HepG2 (cell line): ENCODE measurements around the gene KIAA0232. TPM values are rescaled to one million over a fixed set of nuclear protein-coding genes. Genes with fewer than 3 reads are reported as not detected.
A peak's percentile ranks its signal among the peaks of the same experiment; 100 is the strongest.

Experiments
- ARID4A ChIP-seq: sonication (generic); formaldehyde crosslinking; IDR thresholded peaks from 2 replicates; pipeline ENCODE4 v1.5.0; 2020; ENCODE audit warnings: mild to moderate bottlenecking, missing genetic modification reagents, borderline replicate concordance
- HNRNPK ChIP-seq: fragments of 200-400 bp; formaldehyde crosslinking; IDR thresholded peaks from 2 replicates; pipeline ENCODE4 v1.6.1; 2018; ENCODE audit warnings: low read length, low read depth, moderate library complexity, mild to moderate bottlenecking; ENCODE audit not compliant: poor library complexity, severe bottlenecking
- MAZ ChIP-seq, 2 experiments: sonication (generic) in 1 of 2; formaldehyde crosslinking in 1 of 2; IDR thresholded peaks; 2 replicates each; pipeline versions ENCODE4 v1.5.0 to v1.6.1; 2012 to 2020; ENCODE audit warnings: low read depth in 2 of 2, mild to moderate bottlenecking in 2 of 2, borderline replicate concordance in 1 of 2, improper control_type of control experiment in 1 of 2, low read length in 1 of 2, missing genetic modification reagents in 1 of 2, moderate library complexity in 1 of 2
- PAX8 ChIP-seq: sonication (generic); formaldehyde crosslinking; IDR thresholded peaks from 2 replicates; pipeline ENCODE4 v1.8.0; 2022; ENCODE audit warnings: mild to moderate bottlenecking, missing genetic modification reagents, borderline replicate concordance
- POGK ChIP-seq: sonication (generic); formaldehyde crosslinking; conservative IDR thresholded peaks from 2 replicates; pipeline ENCODE4 v1.8.0; 2022; ENCODE audit warnings: mild to moderate bottlenecking, moderate library complexity, missing genetic modification reagents
- SMC3 ChIP-seq: IDR thresholded peaks from 2 replicates; pipeline ENCODE4 v1.6.1; 2011; ENCODE audit warnings: low read length, improper control_type of control experiment
- TBP ChIP-seq: sonication (generic); formaldehyde crosslinking; IDR thresholded peaks from 2 replicates; pipeline ENCODE4 v1.5.0; 2020; ENCODE audit warnings: missing genetic modification reagents
- TBX3 ChIP-seq: fragments of 450-650 bp; IDR thresholded peaks from 2 replicates; pipeline ENCODE4 v1.6.1; 2017; ENCODE audit warnings: antibody characterized with exemption, mild to moderate bottlenecking, inconsistent platforms, borderline replicate concordance
- TFE3 ChIP-seq: IDR thresholded peaks from 2 replicates; pipeline ENCODE4 v1.6.1; 2016
- ZSCAN21 ChIP-seq: sonication (generic); formaldehyde crosslinking; IDR thresholded peaks from 2 replicates; pipeline ENCODE4 v1.8.0; 2022; ENCODE audit warnings: mild to moderate bottlenecking, missing genetic modification reagents, moderate library complexity, borderline replicate concordance
- polyA plus RNA-seq, 8 experiments: library from polyadenylated mRNA; depleted of rRNA in 3 of 8; stranded (reverse) in 7 of 8; unstranded in 1 of 8; fragments of >200 nt; fragmentation: Illumina TruSeq in 4 of 8; extraction: Trizol in 4 of 8; gene quantifications; 2 replicates each; pipeline versions ENCODE4 v1.2.1 to v1.2.3, GENCODE V29; 2011 to 2016; ENCODE audit warnings: low read depth in 4 of 8, missing spikeins in 1 of 8, mixed read lengths in 1 of 8; ENCODE audit not compliant: insufficient read depth in 1 of 8
- total RNA-seq, 5 experiments: library from RNA; depleted of rRNA; stranded (reverse); fragments of >200 nt; fragmentation: Illumina TruSeq; extraction: Trizol; gene quantifications; 2 replicates each; pipeline ENCODE4 v1.2.3, GENCODE V29; 2016; ENCODE audit warnings: low read depth in 1 of 5

The KIAA0232 gene
- total and polyA plus RNA-seq, 2 of the 13 experiments (the other 11 are each of a cell fraction or from before 2014, with no cell fraction given) = 7.8 to 17.1 TPM

GRCh38 chr4:6751611-6752485 lies 30.7 kb upstream of the KIAA0232 start (continued):
- no peak for TF ChIP-seq ARID4A (CRISPR knock-in tag)
- no peak for TF ChIP-seq PAX8 (CRISPR knock-in tag)
- no peak for TF ChIP-seq TBP (CRISPR knock-in tag)
- TF ChIP-seq SMC3 = no peak
- no peak for TF ChIP-seq HNRNPK
- TF ChIP-seq TFE3 (CRISPR knock-in tag) = no peak
- 0 out of 2 replicates have a peak, but pooled peaks have one; percentile 49 for TF ChIP-seq POGK (CRISPR knock-in tag)
- no peak for TF ChIP-seq MAZ (IDR thresholded peaks at IDR 0.05; ENCODE audit: borderline replicate concordance, low read depth, low read length)
- TF ChIP-seq MAZ (CRISPR knock-in tag; IDR thresholded peaks at IDR 0.05; ENCODE audit: low read depth) = 0 out of 2 replicates have a peak, but pooled peaks have one; percentile 30
- TF ChIP-seq ZSCAN21 (CRISPR knock-in tag) = no peak
- peak; percentile 63; the same call in 1 of the 2 replicates for TF ChIP-seq TBX3
